ENCODE data around the gene RFLNA. TPM values are rescaled to one million over a fixed set of nuclear protein-coding genes. Genes with fewer than 3 reads are reported as not detected.

RFLNA gene
- total RNA-seq, 1 experiment from 2014 or later = not detected

DNA sequence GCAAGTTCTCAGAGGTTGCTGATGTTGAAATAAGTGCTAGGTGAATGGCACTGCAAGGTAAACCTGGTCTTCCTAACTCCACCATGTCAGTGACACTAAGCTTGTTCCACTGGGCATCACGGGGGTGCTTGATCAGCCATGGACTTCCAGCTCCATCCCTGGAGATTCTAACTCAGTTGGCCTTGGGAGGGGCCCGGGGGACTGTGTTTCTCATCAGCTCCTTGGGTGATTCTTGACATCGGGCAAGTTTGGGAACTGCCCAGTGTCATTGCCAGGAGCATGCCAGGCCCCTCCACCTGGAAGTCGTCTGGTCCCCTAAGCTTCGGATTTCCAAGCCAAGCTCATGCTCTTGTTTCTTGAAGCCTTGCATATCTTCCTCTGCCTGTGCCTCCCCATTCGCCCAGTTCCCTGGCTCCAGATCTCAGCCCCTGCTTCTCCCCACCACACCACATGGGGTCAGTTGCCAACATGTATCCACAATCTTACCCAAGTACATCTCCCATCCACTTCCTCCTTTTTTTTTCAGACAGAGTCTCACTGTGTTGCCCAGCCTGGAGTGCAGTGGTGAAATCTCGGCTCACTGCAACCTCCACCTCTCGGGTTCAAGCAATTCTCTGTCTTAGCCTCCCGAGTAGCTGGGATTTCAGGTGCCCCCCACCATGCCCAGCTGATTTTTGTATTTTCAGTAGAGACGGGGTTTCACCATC is 30.7 kb upstream of the RFLNA start:
- ChIA-PET POLR2A (no interaction called here), CTCF (interaction anchor here (0.9 kb wide), 1 partner anchor 219 kb away, joined by 4 read pairs; no protein-coding TSS in a partner anchor)
- Mint-ChIP-seq H3K36me3 (ENCODE audit: insufficient read depth, unreplicated experiment) (no peaks in the 10 kb centered on the region), H3K4me1 (ENCODE audit: insufficient read depth, unreplicated experiment) (no peaks in the 10 kb centered on the region), H3K9me3 (ENCODE audit: unreplicated experiment) (no peaks in the 10 kb centered on the region), H3K27me3 (ENCODE audit: insufficient read depth, unreplicated experiment) (peaks cover 35% of the 10 kb centered on the region), H3K27ac (ENCODE audit: low read depth, unreplicated experiment) (no peak overlapping the region), H3K4me3 (ENCODE audit: unreplicated experiment) (no peak overlapping the region)
- BruUV-seq (replicated peaks) = no TSS peak
- TF ChIP-seq, protein P1, sequence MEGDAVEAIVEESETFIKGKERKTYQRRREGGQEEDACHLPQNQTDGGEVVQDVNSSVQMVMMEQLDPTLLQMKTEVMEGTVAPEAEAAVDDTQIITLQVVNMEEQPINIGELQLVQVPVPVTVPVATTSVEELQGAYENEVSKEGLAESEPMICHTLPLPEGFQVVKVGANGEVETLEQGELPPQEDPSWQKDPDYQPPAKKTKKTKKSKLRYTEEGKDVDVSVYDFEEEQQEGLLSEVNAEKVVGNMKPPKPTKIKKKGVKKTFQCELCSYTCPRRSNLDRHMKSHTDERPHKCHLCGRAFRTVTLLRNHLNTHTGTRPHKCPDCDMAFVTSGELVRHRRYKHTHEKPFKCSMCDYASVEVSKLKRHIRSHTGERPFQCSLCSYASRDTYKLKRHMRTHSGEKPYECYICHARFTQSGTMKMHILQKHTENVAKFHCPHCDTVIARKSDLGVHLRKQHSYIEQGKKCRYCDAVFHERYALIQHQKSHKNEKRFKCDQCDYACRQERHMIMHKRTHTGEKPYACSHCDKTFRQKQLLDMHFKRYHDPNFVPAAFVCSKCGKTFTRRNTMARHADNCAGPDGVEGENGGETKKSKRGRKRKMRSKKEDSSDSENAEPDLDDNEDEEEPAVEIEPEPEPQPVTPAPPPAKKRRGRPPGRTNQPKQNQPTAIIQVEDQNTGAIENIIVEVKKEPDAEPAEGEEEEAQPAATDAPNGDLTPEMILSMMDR (IDR thresholded peaks at IDR 0.05; ENCODE audit: unreplicated experiment) = no peak
- DNase-seq (ENCODE audit: unreplicated experiment) = no peak
- intact Hi-C loops (cut with micrococcal nuclease) = no loop called here

DNA sequence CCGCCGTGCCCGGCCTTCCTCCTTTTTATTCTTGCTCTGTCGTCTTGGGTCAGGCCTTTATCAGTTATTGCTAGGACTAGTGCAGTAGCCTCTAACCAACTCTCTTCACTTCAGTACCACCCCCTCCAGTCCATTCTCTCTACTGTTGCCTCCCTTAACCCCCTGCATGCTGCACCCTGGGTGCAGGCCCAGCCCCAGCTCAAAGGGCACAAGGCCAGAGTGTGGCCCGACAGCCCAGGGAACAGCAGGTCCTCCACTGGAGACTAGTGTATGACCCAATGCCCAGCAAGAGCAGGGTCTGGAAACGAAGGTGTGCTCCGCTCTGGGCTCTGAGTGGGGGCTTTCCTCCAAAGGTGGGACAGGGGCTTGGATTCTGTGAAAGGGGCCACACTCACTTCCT is 30.0 kb upstream of the RFLNA start:
- CTCF ChIA-PET = no interaction called here
- BruUV-seq (replicated peaks) = no TSS peak
- intact Hi-C loops (cut with micrococcal nuclease) = no loop called here

DNA sequence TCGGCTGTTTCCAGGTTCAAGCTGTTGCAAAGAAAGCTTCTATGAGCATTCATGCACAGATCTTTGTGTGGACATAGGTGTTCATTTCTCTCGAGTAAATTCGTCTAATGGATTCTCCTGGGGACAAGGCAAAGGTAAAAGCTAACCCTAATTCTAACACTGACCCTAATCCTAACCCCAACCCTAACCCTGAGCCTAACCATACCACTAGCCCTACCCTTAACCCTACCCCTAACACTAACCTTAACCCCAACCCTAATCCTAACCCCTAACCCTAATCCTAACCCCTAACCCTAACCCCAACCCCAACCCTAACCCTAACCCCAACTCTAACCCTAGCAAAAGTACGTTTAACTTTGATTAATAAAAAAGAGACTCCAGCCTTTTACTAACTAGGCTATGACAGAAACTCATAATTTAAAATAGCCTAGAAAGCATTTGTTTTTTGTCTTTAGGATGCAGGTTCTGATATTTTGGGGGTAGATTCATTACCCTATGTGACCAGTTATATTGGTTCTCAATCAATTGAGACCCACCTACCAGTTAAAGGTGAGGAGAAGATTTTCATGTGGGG is 27.6 kb upstream of the RFLNA start:
- TF ChIP-seq, protein P1 (IDR thresholded peaks at IDR 0.05; ENCODE audit: unreplicated experiment) = no peak
- no TSS peak for BruUV-seq (replicated peaks)
- H3K27ac Mint-ChIP-seq (ENCODE audit: low read depth, unreplicated experiment) = no peak overlapping the region

More for the DNA sequence above, 30.0 kb upstream of the RFLNA start:
- Mint-ChIP-seq H3K27ac (ENCODE audit: low read depth, unreplicated experiment) (no peak overlapping the region), H3K4me1 (ENCODE audit: insufficient read depth, unreplicated experiment) (no peaks in the 10 kb centered on the region), H3K27me3 (ENCODE audit: insufficient read depth, unreplicated experiment) (peaks cover 29% of the 10 kb centered on the region), H3K36me3 (ENCODE audit: insufficient read depth, unreplicated experiment) (no peaks in the 10 kb centered on the region), H3K9me3 (ENCODE audit: unreplicated experiment) (no peaks in the 10 kb centered on the region), H3K4me3 (ENCODE audit: unreplicated experiment) (no peak overlapping the region)
- TF ChIP-seq, protein P1 (IDR thresholded peaks at IDR 0.05; ENCODE audit: unreplicated experiment) = no peak
- no peak for DNase-seq (ENCODE audit: unreplicated experiment)
- POLR2A ChIA-PET = no interaction called here

DNA sequence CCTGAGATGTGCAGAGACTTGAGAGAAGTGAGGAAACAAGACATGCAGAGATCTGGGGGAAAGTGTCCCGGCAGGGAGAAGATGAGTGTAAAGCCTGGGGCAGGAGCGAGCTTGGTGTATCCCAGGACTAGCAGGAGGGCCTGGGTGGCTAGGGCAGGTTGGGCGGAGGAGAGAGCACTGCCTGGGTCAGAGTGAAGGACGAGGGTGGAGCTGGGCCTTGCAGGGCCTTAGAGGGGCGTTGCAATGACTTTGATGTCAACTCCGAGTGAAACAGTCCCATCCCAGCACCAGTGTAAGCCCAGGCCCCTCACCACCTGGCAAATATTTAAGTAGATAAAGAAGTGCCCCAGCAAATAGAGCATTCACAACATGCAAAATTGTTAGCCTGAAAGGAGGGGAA is 24.2 kb upstream of the RFLNA start:
- POLR2A ChIA-PET = no interaction called here
- no TSS peak for BruUV-seq (replicated peaks)
- CTCF ChIA-PET = no interaction called here
- H3K36me3 Mint-ChIP-seq (ENCODE audit: insufficient read depth, unreplicated experiment) = no peaks in the 10 kb centered on the region
- H3K27ac Mint-ChIP-seq (ENCODE audit: low read depth, unreplicated experiment) = no peak overlapping the region
- DNase-seq (ENCODE audit: unreplicated experiment) = no peak
- peaks cover under 1% of the 10 kb centered on the region for H3K27me3 Mint-ChIP-seq (ENCODE audit: insufficient read depth, unreplicated experiment)
- intact Hi-C loops (cut with micrococcal nuclease) = no loop called here
- TF ChIP-seq, protein P1 (IDR thresholded peaks at IDR 0.05; ENCODE audit: unreplicated experiment) = no peak
- no peaks in the 10 kb centered on the region for H3K9me3 Mint-ChIP-seq (ENCODE audit: unreplicated experiment)
- H3K4me3 Mint-ChIP-seq (ENCODE audit: unreplicated experiment) = no peak overlapping the region
- H3K4me1 Mint-ChIP-seq (ENCODE audit: insufficient read depth, unreplicated experiment) = no peaks in the 10 kb centered on the region

More for the DNA sequence above, 27.6 kb upstream of the RFLNA start:
- ChIA-PET POLR2A (no interaction called here), CTCF (interaction anchor here (0.7 kb wide), 1 partner anchor 17 kb away, joined by 3 read pairs; no protein-coding TSS in a partner anchor)
- no peaks in the 10 kb centered on the region for H3K4me1 Mint-ChIP-seq (ENCODE audit: insufficient read depth, unreplicated experiment)
- H3K9me3 Mint-ChIP-seq (ENCODE audit: unreplicated experiment) = no peaks in the 10 kb centered on the region
- intact Hi-C loops (cut with micrococcal nuclease) = no loop called here
- peaks cover 18% of the 10 kb centered on the region for H3K27me3 Mint-ChIP-seq (ENCODE audit: insufficient read depth, unreplicated experiment)
- no peak for DNase-seq (ENCODE audit: unreplicated experiment)
- H3K4me3 Mint-ChIP-seq (ENCODE audit: unreplicated experiment) = no peak overlapping the region
- H3K36me3 Mint-ChIP-seq (ENCODE audit: insufficient read depth, unreplicated experiment) = no peaks in the 10 kb centered on the region

All from MCF 10A (cell line).